HepG2 (cell line): ENCODE measurements around the gene GLIS2. TPM values are rescaled to one million over a fixed set of nuclear protein-coding genes. Genes with fewer than 3 reads are reported as not detected.

ENCODE experiments used
- ATAC-seq: fragments of 200-7000 bp; cut with Tn5 transposase; 3 replicates; pipeline ENCODE4 v1.9.1; 2020; ENCODE audit warnings: mild to moderate bottlenecking, moderate library complexity
- BruUV-seq: library from RNA; stranded (reverse); fragments of 400-500 nt; replicated peaks from 2 replicates; lab custom pipeline; 2021; lab: Mats Ljungman, UMichigan
- CTCF ChIA-PET: fragments of 300-600 bp; formaldehyde crosslinking; extraction: SDS; loops from one replicate; lab custom pipeline; 2021; ENCODE audit warnings: low total read pairs, inconsistent platforms, low intra/inter-chr PET ratio; lab: Yijun Ruan, JAX
- POLR2A ChIA-PET: fragments of 350-600 bp; sonication (Branson Sonifier 250); formaldehyde crosslinking; loops from one replicate; lab custom pipeline; 2020; ENCODE audit warnings: antibody characterized with exemption, inconsistent platforms; lab: Yijun Ruan, JAX
- DNase-seq: peaks from one replicate; pipeline ENCODE4 v3.0.0-alpha.2; 2015; ENCODE audit warnings: low spot score
- FAIRE-seq: peaks from 3 replicates; lab custom pipeline; 2011; peaks lifted over from hg19 to GRCh38; lab: Jason Lieb, UNC
- H2AFZ ChIP-seq: one replicate; pipeline ENCODE4 v1.6.1; 2011; ENCODE audit warnings: low read length, inconsistent platforms
- H3K27ac ChIP-seq: fragments of 300-600 bp; 3 replicates; pipeline ENCODE4 v1.8.0; 2011; ENCODE audit warnings: mixed run types, mild to moderate bottlenecking, mixed read lengths, low read length, inconsistent platforms; ENCODE audit not compliant: insufficient read depth; ENCODE audit errors: extremely low read length
- H3K27me3 ChIP-seq, 2 experiments: fragments of 200-600 bp in 1 of 2; 2 replicates in 1 of 2; 3 replicates in 1 of 2; pipeline versions ENCODE4 v1.6.0 to v1.8.0; 2011; ENCODE audit warnings: low read length in 2 of 2, mild to moderate bottlenecking in 2 of 2, moderate library complexity in 2 of 2, inconsistent platforms in 1 of 2; ENCODE audit not compliant: insufficient read depth in 2 of 2, control insufficient read depth in 1 of 2
- H3K36me3 ChIP-seq, 2 experiments: fragments of 200-600 bp in 1 of 2; replicated peaks in 1 of 2; 2 replicates in 1 of 2; 3 replicates in 1 of 2; pipeline versions ENCODE4 v1.5.1 to v1.8.0; 2011; ENCODE audit warnings: low read length in 2 of 2, inconsistent platforms in 1 of 2; ENCODE audit not compliant: insufficient read depth in 2 of 2, control insufficient read depth in 1 of 2
- H3K4me1 ChIP-seq: 2 replicates; pipeline ENCODE4 v1.5.1; 2012; ENCODE audit warnings: low read length, inconsistent platforms; ENCODE audit not compliant: insufficient read depth
- H3K4me2 ChIP-seq: 2 replicates; pipeline ENCODE4 v1.6.0; 2011; ENCODE audit warnings: low read depth, low read length, inconsistent platforms
- H3K4me3 ChIP-seq, 3 experiments: fragments of 200-600 bp in 1 of 3; sonication (generic), shearing (Covaris generic) in 1 of 3; replicated peaks in 1 of 3; 2 replicates each; pipeline ENCODE4 v1.5.1; 2011 to 2016; ENCODE audit warnings: low read length in 3 of 3, inconsistent platforms in 2 of 3, low read depth in 2 of 3, mild to moderate bottlenecking in 2 of 3, control low read depth in 1 of 3, mixed read lengths in 1 of 3; ENCODE audit not compliant: insufficient read depth in 1 of 3
- H3K79me2 ChIP-seq: one replicate; pipeline ENCODE4 v1.6.1; 2011; ENCODE audit warnings: low read length, inconsistent platforms; ENCODE audit not compliant: insufficient read depth
- H3K9ac ChIP-seq: 2 replicates; pipeline ENCODE4 v1.6.0; 2011; ENCODE audit warnings: mild to moderate bottlenecking, low read depth, low read length, inconsistent platforms; ENCODE audit not compliant: insufficient read depth
- H3K9me3 ChIP-seq: 2 replicates; pipeline ENCODE4 v1.5.1; 2012; ENCODE audit warnings: mild to moderate bottlenecking, low read length
- H4K20me1 ChIP-seq: 2 replicates; pipeline ENCODE4 v1.6.0; 2011; ENCODE audit warnings: inconsistent platforms, mild to moderate bottlenecking, low read length, moderate library complexity; ENCODE audit not compliant: insufficient read depth
- AFF4 ChIP-seq: sonication (generic); formaldehyde crosslinking; IDR thresholded peaks from 2 replicates; pipeline ENCODE4 v1.4.0; 2020; ENCODE audit warnings: missing genetic modification reagents
- ARID4A ChIP-seq: sonication (generic); formaldehyde crosslinking; IDR thresholded peaks from 2 replicates; pipeline ENCODE4 v1.5.0; 2020; ENCODE audit warnings: mild to moderate bottlenecking, missing genetic modification reagents, borderline replicate concordance
- ESRRA ChIP-seq: sonication (generic); formaldehyde crosslinking; IDR thresholded peaks from 2 replicates; pipeline ENCODE4 v1.5.1; 2020; ENCODE audit warnings: mild to moderate bottlenecking, low read depth, missing genetic modification reagents
- NR2F6 ChIP-seq, 2 experiments: IDR thresholded peaks; 2 replicates each; pipeline ENCODE4 v1.6.1; 2016; ENCODE audit warnings: antibody characterized with exemption in 1 of 2, mild to moderate bottlenecking in 1 of 2
- PAF1 ChIP-seq: IDR thresholded peaks from 2 replicates; pipeline ENCODE4 v1.6.1; 2016; ENCODE audit warnings: missing genetic modification reagents, missing compliant biosample characterization
- ZFX ChIP-seq: sonication (generic); formaldehyde crosslinking; IDR thresholded peaks from 2 replicates; pipeline ENCODE4 v1.4.0; 2020; ENCODE audit warnings: mild to moderate bottlenecking, low read depth, missing genetic modification reagents, moderate library complexity
- ZNF234 ChIP-seq: sonication (generic); formaldehyde crosslinking; conservative IDR thresholded peaks from 2 replicates; pipeline ENCODE4 v1.5.1; 2020; ENCODE audit warnings: mild to moderate bottlenecking, missing genetic modification reagents
- ZNF770 ChIP-seq: sonication (generic); formaldehyde crosslinking; IDR thresholded peaks from 2 replicates; pipeline ENCODE4 v1.5.0; 2020; ENCODE audit warnings: mild to moderate bottlenecking, missing genetic modification reagents
- WGBS: methylation state at CpG from one replicate; pipeline ENCODE4 v1.1.6; 2017; ENCODE audit warnings: low lambda C conversion rate; 5-methylcytosine and 5-hydroxymethylcytosine counted together
- in situ Hi-C: cut with HindIII; loops from 2 replicates; pipeline ENCODE4 v1.10.0; 2017; ENCODE audit warnings: low pct_unique_long_range_greater_than_20kb; ENCODE audit not compliant: extremely low pct_ligation_motif_present
- intact Hi-C: fragments of 100-400 bp; cut with micrococcal nuclease; formaldehyde crosslinking; loops from one replicate; pipeline ENCODE4 v1.10.0; 2022; ENCODE audit not compliant: unreplicated experiment
- polyA plus RNA-seq, 8 experiments: library from polyadenylated mRNA; depleted of rRNA in 3 of 8; stranded (reverse) in 7 of 8; unstranded in 1 of 8; fragments of >200 nt; fragmentation: Illumina TruSeq in 4 of 8; extraction: Trizol in 4 of 8; gene quantifications; 2 replicates each; pipeline versions ENCODE4 v1.2.1 to v1.2.3, GENCODE V29; 2011 to 2016; ENCODE audit warnings: low read depth in 4 of 8, missing spikeins in 1 of 8, mixed read lengths in 1 of 8; ENCODE audit not compliant: insufficient read depth in 1 of 8
- total RNA-seq, 5 experiments: library from RNA; depleted of rRNA; stranded (reverse); fragments of >200 nt; fragmentation: Illumina TruSeq; extraction: Trizol; gene quantifications; 2 replicates each; pipeline ENCODE4 v1.2.3, GENCODE V29; 2016; ENCODE audit warnings: low read depth in 1 of 5

Gene GLIS2
- total and polyA plus RNA-seq, 2 of the 13 experiments (the other 11 are each of a cell fraction or from before 2014, with no cell fraction given) = 0.28 to 0.29 TPM

- TF ChIP-seq AFF4 (no peak), PAF1 (CRISPR knock-in tag) (no peak), NR2F6 (IDR thresholded peaks at IDR 0.05) (peak; percentile 63), NR2F6 (CRISPR knock-in tag; IDR thresholded peaks at IDR 0.05) (peak; percentile 80), ESRRA (CRISPR knock-in tag) (peak; percentile 96), ZNF234 (CRISPR knock-in tag) (no peak)
Measured at GRCh38 chr16:4367393-4367856, 51.6 kb downstream of the GLIS2 start (continued).

GRCh38 chr16:4369007-4369733 is 53.3 kb downstream of the GLIS2 start:
- Histone ChIP-seq H3K4me3 (no peak overlapping the region; a peak in 1 of 6 replicates), H2AFZ (no peak overlapping the region), H3K27ac (peak overlapping the region; percentile 46), H3K9me3 (no peaks in the 10 kb centered on the region), H3K4me2 (peak overlapping the region; percentile 57), H3K4me1 (peaks cover 68% of the 10 kb centered on the region), H3K27me3 (no peaks in the 10 kb centered on the region), H3K36me3 (no peaks in the 10 kb centered on the region), H4K20me1 (peaks cover 10% of the 10 kb centered on the region; the same call in 1 of the 2 replicates), H3K9ac (peak overlapping the region; percentile 10), H3K79me2 (peaks cover 19% of the 10 kb centered on the region)
- intact Hi-C loops = no loop called here
- CTCF ChIA-PET = no interaction called here
- POLR2A ChIA-PET = interaction anchor here (0.8 to 3.5 kb wide), 5 partner anchors 11 to 31 kb away, joined by 3 to 36 read pairs (median 5); partner anchors contain the start of gene PAM16
- WGBS = 66% methylated on average over 5 of the region's 13 CpGs
- ATAC-seq (peak; percentile 11), FAIRE-seq (no peak), DNase-seq (no peak)
- in situ Hi-C loops = no loop called here
- BruUV-seq = no TSS peak
- TF ChIP-seq ARID4A (CRISPR knock-in tag) (peak; percentile 16; the same call in 1 of the 2 replicates), ZNF770 (0 out of 2 replicates have a peak, but pooled peaks have one; percentile 6), ZFX (CRISPR knock-in tag) (0 out of 2 replicates have a peak, but pooled peaks have one; percentile 20)
